ENCODE data around the gene GHR. TPM values are rescaled to one million over a fixed set of nuclear protein-coding genes. Genes with fewer than 3 reads are reported as not detected.
"Not testable (repeated sequence)": the region's sequence is repeated elsewhere in the genome, so short reads cannot be mapped to it uniquely, and the experiment has no call there.

Gene GHR
- total RNA-seq, 3 donors from 2014 or later (not counting 1 experiment from before 2014, with no cell fraction given) = not detected

- ATAC-seq (no peak), DNase-seq (no peak)
- intact Hi-C loops (cut with micrococcal nuclease) = no loop called here
- H3K36me3 ChIP-seq (ENCODE audit: control insufficient read depth, insufficient read depth, low read length) = no peaks in the 10 kb centered on the region
- no peak overlapping the region for H3K27ac Mint-ChIP-seq
- no peak overlapping the region for H3K4me3 Mint-ChIP-seq
- TF ChIP-seq CTCF (IDR thresholded peaks at IDR 0.05) = no peak
- no peaks in the 10 kb centered on the region for H3K27me3 ChIP-seq (ENCODE audit: control insufficient read depth, insufficient read depth, low read length)
- H3K4me1 Mint-ChIP-seq = no peaks in the 10 kb centered on the region
- no peak overlapping the region for H3K4me3 ChIP-seq (ENCODE audit: low read length)
- WGBS (ENCODE audit: insufficient coverage) = 86% methylated on average over 2 of the region's 2 CpGs
- peaks cover 0 to 2% of the 10 kb centered on the region in 2 donors for H3K27me3 Mint-ChIP-seq (ENCODE audit: low read depth in 2 of 2)
- H3K27ac ChIP-seq (ENCODE audit: low read length) = no peak overlapping the region
- H3K36me3 Mint-ChIP-seq = no peaks in the 10 kb centered on the region
- no peaks in the 10 kb centered on the region for H3K9me3 ChIP-seq (ENCODE audit: control insufficient read depth, insufficient read depth, low read length)
- no peaks in the 10 kb centered on the region for H3K9me3 Mint-ChIP-seq
- H3K4me1 ChIP-seq (ENCODE audit: control insufficient read depth, insufficient read depth, low read length) = no peaks in the 10 kb centered on the region
Observed at GRCh38 chr5:42654645-42655044, 231.4 kb downstream of the GHR start.

GRCh38 chr5:42655982-42656650 lies 232.9 kb downstream of the GHR start:
- intact Hi-C loops (cut with micrococcal nuclease) = no loop called here
- no peaks in the 10 kb centered on the region for H3K4me1 ChIP-seq (ENCODE audit: control insufficient read depth, insufficient read depth, low read length)
- no peak for TF ChIP-seq CTCF (IDR thresholded peaks at IDR 0.05)
- Mint-ChIP-seq H3K36me3 (no peaks in the 10 kb centered on the region), H3K9me3 (no peaks in the 10 kb centered on the region), H3K4me1 (no peaks in the 10 kb centered on the region), H3K27me3 (ENCODE audit: low read depth in 2 of 2) (peaks cover 0 to 7% of the 10 kb centered on the region in 2 donors), H3K4me3 (no peak overlapping the region), H3K27ac (no peak overlapping the region)
- no peaks in the 10 kb centered on the region for H3K36me3 ChIP-seq (ENCODE audit: control insufficient read depth, insufficient read depth, low read length)
- no peaks in the 10 kb centered on the region for H3K27me3 ChIP-seq (ENCODE audit: control insufficient read depth, insufficient read depth, low read length)
- ATAC-seq (no peak), DNase-seq (no peak)
- no peak overlapping the region for H3K4me3 ChIP-seq (ENCODE audit: low read length)
- 86% methylated on average over 2 of the region's 3 CpGs for WGBS (ENCODE audit: insufficient coverage)
- H3K9me3 ChIP-seq (ENCODE audit: control insufficient read depth, insufficient read depth, low read length) = no peaks in the 10 kb centered on the region
- no peak overlapping the region for H3K27ac ChIP-seq (ENCODE audit: low read length)

- Histone ChIP-seq H3K27ac (ENCODE audit: low read length) (no peak overlapping the region), H3K27me3 (ENCODE audit: control insufficient read depth, insufficient read depth, low read length) (no peaks in the 10 kb centered on the region), H3K36me3 (ENCODE audit: control insufficient read depth, insufficient read depth, low read length) (no peaks in the 10 kb centered on the region), H3K9me3 (ENCODE audit: control insufficient read depth, insufficient read depth, low read length) (no peaks in the 10 kb centered on the region), H3K4me3 (ENCODE audit: low read length) (no peak overlapping the region), H3K4me1 (ENCODE audit: control insufficient read depth, insufficient read depth, low read length) (no peaks in the 10 kb centered on the region)
- H3K9me3 Mint-ChIP-seq = no peaks in the 10 kb centered on the region
- H3K27me3 Mint-ChIP-seq (ENCODE audit: low read depth in 2 of 2) = peaks cover 0 to 7% of the 10 kb centered on the region in 2 donors
- no peaks in the 10 kb centered on the region for H3K36me3 Mint-ChIP-seq
- no peak overlapping the region for H3K4me3 Mint-ChIP-seq
- no peak for TF ChIP-seq CTCF (IDR thresholded peaks at IDR 0.05)
- intact Hi-C loops (cut with micrococcal nuclease) = no loop called here
- H3K4me1 Mint-ChIP-seq = no peaks in the 10 kb centered on the region
- ATAC-seq (no peak), DNase-seq (no peak)
- H3K27ac Mint-ChIP-seq = no peak overlapping the region
Observed at GRCh38 chr5:42656651-42657015, 233.4 kb downstream of the GHR start.

GRCh38 chr5:42659869-42660268 lies 236.6 kb downstream of the GHR start:
- H3K4me1 Mint-ChIP-seq; H3K27me3 Mint-ChIP-seq (ENCODE audit: low read depth in 2 of 2); H3K36me3 Mint-ChIP-seq; DNase-seq; ATAC-seq; H3K27ac Mint-ChIP-seq; H3K4me3 ChIP-seq (ENCODE audit: low read length); H3K36me3 ChIP-seq (ENCODE audit: control insufficient read depth, insufficient read depth, low read length); intact Hi-C loops (cut with micrococcal nuclease); H3K27me3 ChIP-seq (ENCODE audit: control insufficient read depth, insufficient read depth, low read length); H3K27ac ChIP-seq (ENCODE audit: low read length); H3K9me3 ChIP-seq (ENCODE audit: control insufficient read depth, insufficient read depth, low read length); H3K9me3 Mint-ChIP-seq; H3K4me3 Mint-ChIP-seq; H3K4me1 ChIP-seq (ENCODE audit: control insufficient read depth, insufficient read depth, low read length): not testable (repeated sequence)
- 90% methylated on average over 6 of the region's 13 CpGs for WGBS (ENCODE audit: insufficient coverage)
